Endometrium (tissue), 2 donors: Measurements from ENCODE around the gene OR6K3.
"Not testable (repeated sequence)": the region's sequence is repeated elsewhere in the genome, so short reads cannot be mapped to it uniquely, and the experiment has no call there.

ENCODE experiments used
- FAIRE-seq: peaks from 2 replicates; lab custom pipeline; 2012; peaks lifted over from hg19 to GRCh38; lab: Jason Lieb, UNC
- donor health status: control.
- donor health status: control.

OR6K3 gene, protein sequence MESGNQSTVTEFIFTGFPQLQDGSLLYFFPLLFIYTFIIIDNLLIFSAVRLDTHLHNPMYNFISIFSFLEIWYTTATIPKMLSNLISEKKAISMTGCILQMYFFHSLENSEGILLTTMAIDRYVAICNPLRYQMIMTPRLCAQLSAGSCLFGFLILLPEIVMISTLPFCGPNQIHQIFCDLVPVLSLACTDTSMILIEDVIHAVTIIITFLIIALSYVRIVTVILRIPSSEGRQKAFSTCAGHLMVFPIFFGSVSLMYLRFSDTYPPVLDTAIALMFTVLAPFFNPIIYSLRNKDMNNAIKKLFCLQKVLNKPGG

DNA sequence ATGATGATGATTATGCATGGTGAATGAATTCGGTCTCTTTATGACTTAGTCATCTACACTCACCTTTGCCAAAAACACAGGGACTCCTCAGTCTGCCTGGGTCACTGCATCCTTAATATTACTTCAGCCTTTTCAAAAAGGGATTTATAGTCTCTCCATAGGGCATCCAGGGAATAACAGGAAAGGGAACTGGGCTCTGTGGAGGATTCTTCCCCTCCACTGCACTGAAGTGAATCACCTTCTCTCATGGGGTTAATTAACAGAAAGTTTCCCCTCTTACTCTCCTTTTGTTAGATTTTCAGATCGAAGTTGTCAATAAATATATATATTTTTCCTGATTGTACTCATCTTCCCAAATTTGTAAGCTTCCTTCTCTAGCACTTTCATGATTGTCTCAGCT is at the start of gene OR6K3:
Gene OR6K3, minus strand, starts transcription at position 101 of the 400 bp plus-strand sequence. CDS start 2,605 bp downstream, outside the sequence.
- no peak for FAIRE-seq

DNA sequence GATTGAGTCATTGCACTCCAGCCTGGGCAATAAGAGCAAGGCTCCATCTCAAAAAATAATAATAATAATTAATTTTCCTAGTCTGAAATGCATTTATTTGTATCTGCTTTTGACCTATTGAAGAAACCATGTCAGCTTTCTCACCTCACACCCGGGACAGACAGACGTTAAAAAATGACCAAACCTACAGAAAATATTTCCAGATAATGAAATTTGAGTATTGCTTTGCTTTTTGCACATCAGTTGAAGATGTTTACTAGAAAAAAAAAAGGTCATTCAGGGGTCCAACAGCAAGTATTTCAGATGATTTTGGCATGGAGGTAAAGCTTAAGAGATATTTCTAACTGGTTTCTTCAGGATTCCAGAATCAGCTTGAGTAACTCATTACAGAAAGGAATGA is 33.9 kb upstream of the OR6K3 start, which contains the start of gene OR6K6:
Gene OR6K6, plus strand, starts transcription at position 301 of the 400 bp plus-strand sequence. CDS start 168 bp downstream, outside the sequence.
- no peak for FAIRE-seq

- no peak for FAIRE-seq
Observed at GRCh38 chr1:158752155-158752712, 31.7 kb upstream of the OR6K3 start.

DNA sequence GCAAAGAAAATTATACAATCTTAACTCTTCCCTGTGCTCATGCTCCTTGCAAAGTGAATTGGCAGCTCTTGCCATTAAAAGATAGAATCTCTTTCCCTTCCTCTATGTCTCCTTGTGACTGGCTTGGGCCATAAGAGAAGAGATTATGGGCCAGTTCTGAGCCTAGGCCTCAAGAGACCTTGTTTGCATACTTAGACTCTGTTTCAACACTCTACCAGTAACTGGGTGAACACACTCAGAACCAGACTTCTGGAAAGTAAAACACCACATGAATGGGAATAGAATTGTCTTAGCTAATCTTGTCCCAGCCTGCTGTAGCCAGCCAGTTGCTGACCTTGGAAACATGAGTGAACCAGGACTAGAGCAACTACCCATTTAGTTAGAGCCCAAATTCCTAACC is 15.3 kb upstream of the OR6K3 start:
- FAIRE-seq = no peak

DNA sequence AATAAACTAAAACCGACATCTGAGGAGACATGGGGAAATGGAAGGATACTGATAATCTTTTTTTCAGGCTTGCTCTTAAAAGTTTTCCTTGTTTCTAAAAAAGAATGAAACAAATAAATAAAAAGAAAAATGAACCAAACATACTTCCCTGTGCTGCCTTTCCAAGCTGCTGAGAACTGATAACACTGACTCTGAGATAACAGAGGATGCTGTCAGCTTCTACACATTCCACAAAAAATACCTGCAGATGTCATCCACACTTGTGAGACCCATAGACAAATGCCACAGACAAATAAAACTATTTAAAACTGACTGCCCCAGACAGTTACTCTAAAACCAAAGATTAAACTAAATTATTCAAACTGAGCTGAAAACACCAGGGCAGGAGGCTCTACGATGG is 12.0 kb upstream of the OR6K3 start:
- FAIRE-seq = no peak

GRCh38 chr1:158731707-158732106 is 11.2 kb upstream of the OR6K3 start:
- no peak for FAIRE-seq

GRCh38 chr1:158730453-158730852 is 9.9 kb upstream of the OR6K3 start:
- no peak for FAIRE-seq

DNA sequence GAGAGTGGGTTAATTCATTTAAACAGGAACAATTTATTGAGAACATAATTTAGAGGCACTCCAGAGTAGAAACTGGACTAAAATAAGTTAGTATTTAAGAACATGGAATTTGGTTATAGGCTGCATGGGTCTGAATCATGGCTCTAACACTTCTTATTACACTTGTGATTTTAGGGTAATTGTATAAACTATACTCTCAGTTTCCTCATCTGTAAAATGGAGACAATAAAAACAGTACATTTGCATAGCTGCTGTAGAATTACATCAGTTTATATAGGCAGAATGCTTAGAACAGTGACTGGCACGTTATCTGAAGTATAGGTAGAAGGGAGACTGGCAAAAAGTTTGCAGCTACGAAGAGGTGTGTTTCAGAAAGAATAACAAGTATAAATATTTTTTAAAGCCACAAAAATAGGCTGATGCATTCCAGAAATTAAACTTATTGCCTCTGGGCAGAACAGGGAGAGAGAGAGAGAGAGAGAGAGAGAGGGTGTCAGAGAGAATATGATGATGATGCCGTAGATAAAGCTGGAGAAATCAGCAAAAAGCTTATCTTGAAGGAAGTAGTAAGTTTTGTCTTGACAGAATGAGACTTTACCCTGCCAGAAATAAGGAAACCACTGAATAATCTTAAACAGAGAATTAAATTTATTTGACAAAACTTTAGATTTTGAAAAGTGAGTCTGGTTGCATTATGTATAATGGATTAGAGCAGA is 8.1 kb upstream of the OR6K3 start:
- FAIRE-seq = no peak

GRCh38 chr1:158724442-158724841 is 3.9 kb upstream of the OR6K3 start:
- FAIRE-seq = no peak

- no peak for FAIRE-seq
Observed at GRCh38 chr1:158719664-158720063, 856 bp downstream of the OR6K3 start.

GRCh38 chr1:158717344-158717743 is 3.2 kb downstream of the OR6K3 start:
- FAIRE-seq = no peak

DNA sequence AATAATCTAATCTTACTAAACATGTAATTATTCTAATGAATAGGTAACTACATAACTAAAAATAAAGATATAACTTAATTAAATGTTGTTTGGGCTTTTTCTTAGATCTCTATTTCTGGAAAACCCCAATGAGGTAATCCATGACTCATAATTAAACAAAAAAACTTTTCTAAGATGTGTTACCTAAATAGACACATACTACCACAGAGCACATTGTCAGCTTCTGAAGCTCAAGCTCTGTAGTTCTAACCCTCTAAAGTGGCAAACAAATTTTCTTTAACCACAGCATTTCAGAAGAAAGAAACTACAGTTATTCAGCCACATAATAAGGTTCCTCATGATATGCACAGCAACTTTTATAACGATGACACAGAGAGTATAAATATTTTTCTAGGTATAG is 4.2 kb downstream of the OR6K3 start:
- no peak for FAIRE-seq

GRCh38 chr1:158714754-158715153 is 5.8 kb downstream of the OR6K3 start:
- FAIRE-seq = no peak

- FAIRE-seq = no peak
Observed at GRCh38 chr1:158711098-158711497, 9.4 kb downstream of the OR6K3 start.

GRCh38 chr1:158706096-158706495 is 14.4 kb downstream of the OR6K3 start:
- no peak for FAIRE-seq

GRCh38 chr1:158700552-158700951 is 20.0 kb downstream of the OR6K3 start, which contains the start of gene OR6K2:
Gene OR6K2, minus strand, starts transcription at chr1:158700652. Its CDS starts 0 bp downstream, at chr1:158700652.
- no peak for FAIRE-seq

DNA sequence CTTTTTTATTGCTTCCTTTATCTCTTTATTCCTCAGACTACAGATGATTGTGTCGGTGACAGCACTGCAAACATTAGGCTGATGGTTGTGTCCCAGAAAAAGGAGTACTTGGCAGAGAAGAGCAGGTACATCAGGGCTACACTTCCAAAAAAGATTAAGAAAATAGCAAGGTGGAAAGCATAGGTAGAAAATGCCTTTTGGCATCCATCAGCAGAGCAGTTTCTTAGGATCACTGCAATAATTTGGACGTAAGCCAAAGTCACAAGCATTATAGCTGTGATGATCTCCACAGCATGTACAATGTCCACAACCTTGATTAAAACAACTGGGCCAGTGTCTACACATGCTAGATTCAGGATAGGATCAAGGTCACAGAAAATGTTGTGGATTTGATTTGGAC is 25.9 kb downstream of the OR6K3 start:
- no peak for FAIRE-seq

GRCh38 chr1:158692356-158692755 is 28.2 kb downstream of the OR6K3 start:
- FAIRE-seq = no peak

- FAIRE-seq = no peak
Observed at GRCh38 chr1:158691907-158692306, 28.6 kb downstream of the OR6K3 start.

- not testable (repeated sequence) for FAIRE-seq
Observed at GRCh38 chr1:158691149-158691548, 29.4 kb downstream of the OR6K3 start.

- no peak for FAIRE-seq
Observed at GRCh38 chr1:158689875-158690274, 30.6 kb downstream of the OR6K3 start.

DNA sequence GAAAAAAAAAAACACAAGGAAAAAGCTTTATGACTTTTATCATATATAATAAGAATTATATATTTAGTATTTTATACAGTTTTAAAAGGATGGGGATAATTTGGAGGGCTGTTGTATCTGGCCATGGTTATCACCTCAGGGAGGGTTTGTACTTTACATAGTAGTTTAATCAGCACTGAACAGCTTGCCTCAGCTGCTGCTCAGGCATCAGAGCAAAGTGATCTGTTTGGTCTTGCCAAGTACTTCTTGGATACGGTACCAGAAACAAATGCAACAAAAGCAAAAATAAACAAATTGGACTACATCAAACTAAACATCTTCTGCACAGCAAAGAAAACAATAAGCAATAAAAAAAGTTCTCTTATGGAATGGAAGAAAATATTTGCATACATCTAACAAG is 31.4 kb downstream of the OR6K3 start:
- FAIRE-seq = no peak

DNA sequence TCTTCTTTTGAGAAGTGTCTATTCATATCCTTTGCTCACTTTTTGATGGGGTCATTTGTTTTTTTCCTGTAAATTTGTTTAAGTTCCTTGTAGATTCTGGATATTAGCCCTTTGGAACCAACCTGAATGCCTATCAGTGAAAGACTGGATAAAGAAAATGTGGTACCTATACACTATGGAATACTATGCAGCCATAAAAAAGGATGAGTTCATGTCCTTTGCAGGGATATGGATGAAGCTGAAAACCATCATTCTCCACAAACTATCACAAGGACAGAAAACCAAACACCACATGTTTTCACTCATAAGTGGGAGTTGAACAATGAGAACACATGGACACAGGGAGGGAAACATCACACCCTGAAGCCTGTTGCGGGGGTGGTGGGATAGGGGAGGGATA is 32.2 kb downstream of the OR6K3 start:
- FAIRE-seq = not testable (repeated sequence)
